HG03521 (cell line): ENCODE results near the gene EXOSC10.
"Not testable (repeated sequence)": the region's sequence is repeated elsewhere in the genome, so short reads cannot be mapped to it uniquely, and the experiment has no call there.

Source experiments
- ATAC-seq: cut with Tn5 transposase; IDR thresholded peaks from one replicate; pipeline ENCODE4 v1.9.1; 2021; ENCODE audit warnings: mild to moderate bottlenecking, moderate library complexity; ENCODE audit not compliant: unreplicated experiment

EXOSC10 gene

DNA sequence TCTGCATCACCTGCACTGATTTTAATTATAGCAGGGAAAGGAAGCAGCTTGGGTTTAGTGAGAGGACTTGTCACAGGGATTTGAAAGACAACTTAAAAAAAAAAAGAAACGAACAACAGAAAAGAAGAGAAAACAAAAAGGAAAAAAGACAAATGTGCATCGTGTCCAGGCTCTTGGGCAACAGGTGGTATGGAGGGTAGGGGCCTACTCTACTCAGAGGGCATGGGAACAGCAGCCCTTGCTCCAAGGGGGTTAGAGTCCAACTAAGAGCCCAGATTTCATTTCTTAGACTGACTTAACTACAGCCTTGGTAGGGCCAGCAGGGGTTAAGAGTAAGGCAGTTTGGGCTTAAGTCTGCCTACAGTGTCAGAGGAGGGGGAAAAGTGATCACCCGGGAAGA, 15.3 kb upstream of the EXOSC10 start:
- ATAC-seq, result no peak

DNA sequence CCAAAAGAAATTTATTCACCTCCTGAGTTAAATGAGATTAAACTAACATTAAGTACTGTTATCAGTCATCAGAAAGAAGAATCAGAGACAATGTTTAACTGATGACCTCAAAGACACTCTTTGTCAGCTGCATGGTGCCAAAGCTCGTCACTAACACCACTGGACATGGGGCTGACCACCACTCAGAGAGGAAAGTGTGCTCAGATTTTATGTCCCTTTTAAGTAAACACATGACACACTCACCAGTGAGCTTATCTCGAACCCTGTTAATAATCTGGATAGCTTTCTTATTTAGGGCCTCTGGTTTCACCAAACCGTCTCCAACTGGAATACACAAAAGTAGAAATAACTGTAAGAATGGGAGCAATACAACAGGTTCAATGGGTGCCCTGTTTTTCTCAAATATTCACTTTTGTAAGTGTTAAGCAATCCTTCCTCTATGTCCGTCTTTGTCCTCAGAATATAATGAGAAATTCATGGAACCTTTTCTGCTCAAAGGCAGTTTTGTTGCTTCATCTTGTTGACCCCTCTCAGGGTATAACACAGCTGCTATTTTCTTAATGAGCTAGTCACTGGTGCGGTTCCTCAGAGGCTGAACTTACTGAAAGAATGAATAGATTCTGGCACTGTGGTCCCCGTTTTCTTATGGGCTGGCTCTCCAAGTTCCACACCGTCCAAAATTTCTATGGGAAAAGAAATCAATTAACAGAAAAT, 9.5 kb upstream of the EXOSC10 start:
- ATAC-seq, result no peak

- ATAC-seq, result no peak
Measured at GRCh38 chr1:11107599-11107998, 7.9 kb upstream of the EXOSC10 start.

DNA sequence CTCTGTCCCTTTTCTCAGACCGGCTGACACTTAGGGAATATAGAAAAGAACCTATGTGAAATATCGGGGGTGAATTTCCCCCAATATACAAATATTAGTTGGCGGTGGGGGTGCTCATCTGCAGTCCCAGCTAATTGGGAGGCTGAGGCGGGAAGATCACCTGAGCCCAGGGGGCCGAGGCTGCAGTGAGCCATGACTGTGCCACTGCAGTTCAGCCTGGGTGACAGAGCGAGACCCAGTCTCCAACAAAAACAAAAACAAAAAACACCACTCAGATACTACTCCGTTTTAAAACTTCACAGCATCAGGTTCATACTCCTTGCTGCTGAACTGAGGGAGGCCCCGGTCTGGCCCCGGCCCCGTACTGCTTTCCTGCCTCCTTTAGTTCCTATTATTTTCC, 5.9 kb upstream of the EXOSC10 start:
- ATAC-seq, result no peak

DNA sequence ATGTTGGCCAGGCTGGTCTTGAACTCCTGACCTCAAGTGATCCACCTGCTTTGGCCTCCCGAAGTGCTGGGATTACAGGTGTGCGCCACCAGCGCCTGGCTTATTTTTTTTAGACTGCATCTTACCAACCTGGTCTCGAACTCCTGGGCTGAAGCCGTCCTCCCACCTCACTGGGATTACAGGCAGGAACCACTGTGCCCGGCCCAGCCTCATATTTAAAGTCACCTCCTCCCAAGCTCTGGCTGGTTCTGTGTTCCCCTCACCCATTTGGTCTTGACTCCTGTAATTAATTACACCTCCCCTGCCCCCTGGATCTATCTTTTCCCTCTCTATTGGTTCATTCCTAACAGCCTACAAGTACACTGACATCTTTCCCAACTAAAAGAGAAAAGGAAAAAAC, 1.7 kb upstream of the EXOSC10 start:
- no peak for ATAC-seq

GRCh38 chr1:11100806-11101205, 1.1 kb upstream of the EXOSC10 start:
- ATAC-seq, result not testable (repeated sequence)

DNA sequence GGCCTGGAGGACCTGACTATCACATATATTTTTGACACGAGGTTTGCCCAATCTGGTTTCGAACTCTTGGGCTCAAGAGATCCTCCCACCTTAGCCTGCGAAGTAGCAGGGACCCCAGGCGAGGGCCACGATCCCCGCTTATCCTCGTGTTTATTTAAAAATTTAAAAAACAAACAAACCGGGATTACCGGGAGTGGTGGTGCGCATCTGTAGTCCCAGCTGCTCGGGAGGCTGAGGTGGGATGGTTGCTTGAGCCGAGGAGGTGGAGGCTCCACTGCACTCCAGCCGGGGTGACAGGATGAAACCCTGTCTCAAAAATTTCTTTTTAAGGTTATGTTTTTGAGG, 452 bp upstream of the EXOSC10 start:
- ATAC-seq, result no peak

GRCh38 chr1:11098931-11099309, 749 bp downstream of the EXOSC10 start:
- no peak for ATAC-seq

- ATAC-seq, result not testable (repeated sequence)
Measured at GRCh38 chr1:11083784-11084183, 15.9 kb downstream of the EXOSC10 start.

DNA sequence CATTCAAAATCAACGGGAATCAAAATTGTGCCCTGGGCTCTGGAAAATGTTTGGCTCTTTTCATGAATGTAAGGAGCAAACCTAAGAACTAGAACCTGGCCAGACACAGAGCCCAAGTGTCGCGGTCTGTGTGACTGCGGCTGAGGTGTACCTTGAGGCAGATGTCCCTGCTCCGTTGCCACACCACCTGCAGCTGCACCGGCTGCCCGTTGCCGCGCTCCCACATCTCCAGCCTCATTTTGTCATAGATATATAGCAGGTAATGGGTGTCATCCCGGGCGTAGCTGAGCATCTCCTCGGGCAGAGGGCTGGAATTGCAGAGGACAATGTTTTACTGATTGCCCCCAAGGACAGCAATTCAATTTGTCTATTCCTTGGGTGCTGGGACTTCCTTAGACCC, 18.7 kb downstream of the EXOSC10 start:
- ATAC-seq, result no peak

GRCh38 chr1:11078631-11079030, 21.0 kb downstream of the EXOSC10 start:
- no peak for ATAC-seq

DNA sequence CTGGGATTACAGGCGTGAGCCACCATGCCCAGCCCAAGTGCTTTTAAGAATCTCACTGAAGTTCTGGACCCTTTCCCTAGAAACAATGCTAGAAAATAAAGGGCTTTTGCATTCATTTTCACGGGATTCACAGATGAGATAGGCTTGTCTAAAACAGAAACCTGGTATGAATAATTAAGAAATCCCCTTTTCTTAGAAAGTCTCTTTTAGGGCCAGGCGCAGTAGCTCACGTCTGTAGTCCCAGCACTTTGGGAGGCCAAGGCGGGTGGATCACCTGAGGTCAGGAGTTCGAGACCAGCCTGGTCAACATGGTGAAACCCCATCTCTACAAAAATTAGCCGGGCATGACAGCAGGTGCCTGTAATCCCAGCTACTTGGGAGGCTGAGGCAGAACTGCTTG, 26.3 kb downstream of the EXOSC10 start:
- not testable (repeated sequence) for ATAC-seq

DNA sequence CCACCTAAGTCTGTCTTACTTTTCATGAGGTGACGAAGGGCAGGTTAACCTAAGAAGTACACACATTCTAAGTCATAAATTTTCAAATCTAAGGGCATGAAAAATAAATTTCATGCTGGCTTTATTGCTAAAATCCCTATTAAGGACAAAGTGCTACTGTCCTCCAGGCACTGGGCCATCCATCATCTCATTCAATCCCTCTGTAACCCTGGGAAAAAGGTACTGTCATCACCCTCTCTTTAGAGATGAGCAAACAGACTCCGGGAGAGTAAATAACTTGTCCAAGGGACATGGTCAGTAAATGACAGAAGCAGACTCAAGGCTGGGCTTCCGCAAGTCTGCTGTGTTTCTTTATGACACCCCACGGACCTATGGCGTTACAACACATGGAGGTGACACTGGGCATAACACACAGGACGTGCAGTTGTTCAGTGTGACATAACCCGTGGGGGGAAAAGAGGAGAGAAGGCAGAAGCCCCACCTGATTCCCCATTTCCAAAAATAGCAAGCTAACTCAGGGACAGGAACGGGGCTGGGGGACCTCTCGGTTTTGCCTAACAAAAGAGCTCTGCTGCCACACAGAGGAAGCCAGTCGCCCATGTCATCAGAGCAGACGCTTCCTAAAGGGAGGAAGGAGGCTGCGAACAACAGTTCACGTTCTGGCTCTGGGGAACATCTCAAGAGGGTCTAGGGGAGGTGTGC, 27.3 kb downstream of the EXOSC10 start:
- ATAC-seq, result no peak

- no peak for ATAC-seq
Measured at GRCh38 chr1:11071463-11072215, 28.0 kb downstream of the EXOSC10 start.

DNA sequence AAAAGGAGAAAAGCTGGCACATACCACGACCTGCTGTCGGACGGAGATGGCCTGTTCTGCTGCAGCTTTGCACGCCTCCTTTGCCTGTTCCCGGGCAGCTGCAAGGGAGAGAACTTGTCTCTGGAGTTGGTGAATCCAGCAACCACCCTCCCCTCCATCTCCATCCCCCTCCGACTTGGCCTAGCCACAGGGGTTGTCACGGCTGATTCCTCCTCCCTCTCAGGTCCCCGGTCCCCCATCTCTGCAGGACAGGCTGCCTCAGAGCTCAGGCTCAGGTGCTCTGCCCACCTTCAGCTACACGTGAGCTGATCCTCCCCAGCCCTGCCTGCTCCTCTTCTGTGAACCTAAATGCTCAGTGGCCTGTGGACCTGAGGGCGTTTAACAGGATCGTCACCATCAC, 28.8 kb downstream of the EXOSC10 start:
- ATAC-seq, result no peak

- ATAC-seq, result no peak
Measured at GRCh38 chr1:11068600-11069473, 30.8 kb downstream of the EXOSC10 start.

GRCh38 chr1:11067716-11068599, 31.7 kb downstream of the EXOSC10 start:
- ATAC-seq, result no peak

- ATAC-seq, result no peak
Measured at GRCh38 chr1:11065796-11066195, 33.9 kb downstream of the EXOSC10 start.

DNA sequence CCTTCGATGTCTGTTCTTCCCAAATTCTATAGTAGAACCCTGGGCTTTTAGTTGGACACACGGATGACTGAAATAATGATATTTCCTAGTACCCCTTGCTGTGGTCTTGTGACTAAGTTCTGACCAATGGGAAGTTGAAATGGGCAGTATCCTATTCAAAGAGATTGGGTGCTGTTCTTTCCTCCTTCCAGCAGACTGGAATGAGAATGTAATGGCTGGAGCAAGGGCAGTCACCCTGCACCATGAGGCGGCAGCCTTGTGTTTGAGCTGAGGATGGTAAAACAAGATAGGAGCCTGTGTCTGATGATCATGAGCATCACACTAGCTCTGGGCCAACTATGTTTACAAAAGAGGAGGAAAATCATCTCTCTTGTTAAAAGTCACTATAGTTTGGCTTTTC, 34.7 kb downstream of the EXOSC10 start:
- no peak for ATAC-seq

DNA sequence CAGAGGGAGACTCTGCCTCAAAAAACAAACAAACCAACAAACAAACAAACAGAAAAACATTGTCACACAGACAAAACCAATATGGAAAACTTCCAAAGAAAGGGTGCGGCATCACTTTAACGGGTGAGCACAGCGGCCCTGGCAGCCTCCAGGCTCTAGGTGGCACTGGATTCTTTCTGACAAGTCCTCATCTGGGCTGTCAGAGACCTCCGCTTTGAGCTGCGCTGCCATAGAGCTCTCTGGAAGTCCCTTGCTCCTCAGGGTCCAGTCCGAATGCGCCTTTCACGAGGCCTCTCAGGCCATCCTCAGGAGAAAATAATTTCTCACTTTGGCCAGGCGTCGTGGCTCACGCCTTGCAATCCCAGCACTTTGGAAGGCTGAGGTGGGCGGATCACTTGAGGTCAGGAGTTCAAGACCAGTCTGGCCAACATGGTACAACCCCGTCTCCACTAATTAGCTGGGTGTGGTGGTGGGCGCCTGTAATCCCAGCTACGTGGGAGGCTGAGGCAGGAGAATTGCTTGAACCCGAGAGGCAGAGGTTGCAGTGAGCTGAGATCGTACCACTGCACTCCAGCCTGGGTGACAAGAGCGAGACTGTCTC, 35.6 kb downstream of the EXOSC10 start:
- not testable (repeated sequence) for ATAC-seq
